ENCODE data around the gene KLF9.

KLF9 gene

DNA sequence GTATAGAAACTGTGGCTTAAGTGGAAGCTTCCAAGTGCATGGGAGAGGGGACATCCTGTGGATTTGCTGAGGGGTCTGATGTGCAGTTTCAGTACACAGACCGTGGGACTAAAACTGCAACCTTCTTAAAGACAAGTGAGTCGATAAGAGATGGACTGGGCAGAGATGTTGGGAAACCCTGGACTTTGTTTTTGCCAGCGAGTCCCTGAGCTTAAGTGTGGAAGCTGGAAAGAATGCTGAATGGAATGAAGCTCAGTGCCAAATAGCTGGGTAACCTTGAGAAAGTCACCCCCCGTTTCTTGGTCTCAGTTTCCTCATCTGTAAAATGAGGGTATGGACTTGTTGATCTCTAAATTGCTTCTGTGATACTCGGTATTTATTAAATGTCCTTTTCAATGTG lies 37.3 kb upstream of the KLF9 start:
- no peak for DNase-seq (ENCODE audit: low read depth)
- TF ChIP-seq, protein P1, sequence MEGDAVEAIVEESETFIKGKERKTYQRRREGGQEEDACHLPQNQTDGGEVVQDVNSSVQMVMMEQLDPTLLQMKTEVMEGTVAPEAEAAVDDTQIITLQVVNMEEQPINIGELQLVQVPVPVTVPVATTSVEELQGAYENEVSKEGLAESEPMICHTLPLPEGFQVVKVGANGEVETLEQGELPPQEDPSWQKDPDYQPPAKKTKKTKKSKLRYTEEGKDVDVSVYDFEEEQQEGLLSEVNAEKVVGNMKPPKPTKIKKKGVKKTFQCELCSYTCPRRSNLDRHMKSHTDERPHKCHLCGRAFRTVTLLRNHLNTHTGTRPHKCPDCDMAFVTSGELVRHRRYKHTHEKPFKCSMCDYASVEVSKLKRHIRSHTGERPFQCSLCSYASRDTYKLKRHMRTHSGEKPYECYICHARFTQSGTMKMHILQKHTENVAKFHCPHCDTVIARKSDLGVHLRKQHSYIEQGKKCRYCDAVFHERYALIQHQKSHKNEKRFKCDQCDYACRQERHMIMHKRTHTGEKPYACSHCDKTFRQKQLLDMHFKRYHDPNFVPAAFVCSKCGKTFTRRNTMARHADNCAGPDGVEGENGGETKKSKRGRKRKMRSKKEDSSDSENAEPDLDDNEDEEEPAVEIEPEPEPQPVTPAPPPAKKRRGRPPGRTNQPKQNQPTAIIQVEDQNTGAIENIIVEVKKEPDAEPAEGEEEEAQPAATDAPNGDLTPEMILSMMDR (IDR thresholded peaks at IDR 0.05; ENCODE audit: control insufficient read depth, extremely low read depth, insufficient read depth), result no peak
- no peak overlapping the region for H3K4me3 ChIP-seq (ENCODE audit: low read depth, low read length)

DNA sequence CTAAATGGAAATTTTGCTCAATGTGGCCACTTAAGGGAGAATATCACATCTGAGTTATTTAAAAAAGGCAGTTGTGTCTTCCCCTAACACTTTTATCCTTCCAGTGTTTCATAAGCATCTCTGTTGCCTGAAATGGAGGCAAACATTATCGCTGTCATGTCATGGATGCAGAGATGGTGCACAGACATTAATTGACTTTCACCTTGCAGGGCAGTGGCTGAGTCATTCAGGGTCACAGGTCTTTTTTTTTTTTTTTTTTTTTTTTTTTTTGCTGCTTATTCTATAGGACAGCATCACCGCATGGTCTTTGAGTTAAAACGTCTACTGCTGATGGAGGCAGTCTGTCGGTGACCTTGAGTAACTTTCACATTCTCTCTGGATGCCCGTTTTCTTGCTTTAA lies 36.3 kb upstream of the KLF9 start:
- TF ChIP-seq, protein P1 (IDR thresholded peaks at IDR 0.05; ENCODE audit: control insufficient read depth, extremely low read depth, insufficient read depth), result no peak

DNA sequence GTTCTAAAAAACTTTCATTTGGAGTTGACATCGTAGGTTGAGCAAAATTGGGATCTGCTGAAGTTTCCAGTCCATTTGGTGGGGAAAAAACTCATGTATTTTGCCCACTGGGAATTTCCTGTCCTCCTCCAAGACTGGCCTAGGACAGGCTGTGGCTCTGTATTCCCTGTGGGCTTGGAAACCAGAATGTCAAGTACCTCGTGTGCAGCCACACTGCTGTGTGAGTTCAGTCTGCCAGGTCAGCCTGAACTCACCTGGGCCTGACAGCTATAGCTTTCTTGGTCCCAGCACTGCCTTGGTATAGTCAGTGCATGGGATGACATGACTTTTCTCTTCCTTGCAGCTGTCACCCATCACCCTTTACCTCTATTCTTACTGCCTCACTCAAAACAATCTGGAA lies 35.0 kb upstream of the KLF9 start:
- H3K4me3 ChIP-seq (ENCODE audit: low read depth, low read length), result no peak overlapping the region
- TF ChIP-seq, protein P1 (IDR thresholded peaks at IDR 0.05; ENCODE audit: control insufficient read depth, extremely low read depth, insufficient read depth), result no peak
- no peak for DNase-seq (ENCODE audit: low read depth)

More for the DNA sequence above, 36.3 kb upstream of the KLF9 start:
- DNase-seq (ENCODE audit: low read depth), result no peak
- H3K4me3 ChIP-seq (ENCODE audit: low read depth, low read length), result no peak overlapping the region

DNA sequence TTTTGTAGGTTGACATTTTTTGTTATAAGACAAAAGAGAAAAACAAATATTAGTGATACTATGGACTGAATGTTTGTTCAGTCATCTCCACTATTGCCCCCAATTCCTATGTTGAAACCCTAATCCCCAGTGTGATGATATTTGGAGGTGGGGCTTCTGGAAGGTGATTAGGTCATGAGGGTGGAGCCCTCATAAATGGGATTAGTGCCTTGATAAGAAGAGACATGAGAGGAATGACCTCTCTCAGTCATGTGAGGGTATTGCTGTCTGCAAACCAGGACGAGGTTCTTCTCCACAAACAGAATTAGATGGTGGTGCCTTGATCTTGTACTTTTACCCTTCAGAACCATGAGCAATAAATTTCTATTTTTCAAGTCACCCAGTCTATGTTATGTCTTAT lies 34.5 kb upstream of the KLF9 start:
- no peak overlapping the region for H3K4me3 ChIP-seq (ENCODE audit: low read depth, low read length)
- DNase-seq (ENCODE audit: low read depth), result no peak
- TF ChIP-seq, protein P1 (IDR thresholded peaks at IDR 0.05; ENCODE audit: control insufficient read depth, extremely low read depth, insufficient read depth), result no peak

DNA sequence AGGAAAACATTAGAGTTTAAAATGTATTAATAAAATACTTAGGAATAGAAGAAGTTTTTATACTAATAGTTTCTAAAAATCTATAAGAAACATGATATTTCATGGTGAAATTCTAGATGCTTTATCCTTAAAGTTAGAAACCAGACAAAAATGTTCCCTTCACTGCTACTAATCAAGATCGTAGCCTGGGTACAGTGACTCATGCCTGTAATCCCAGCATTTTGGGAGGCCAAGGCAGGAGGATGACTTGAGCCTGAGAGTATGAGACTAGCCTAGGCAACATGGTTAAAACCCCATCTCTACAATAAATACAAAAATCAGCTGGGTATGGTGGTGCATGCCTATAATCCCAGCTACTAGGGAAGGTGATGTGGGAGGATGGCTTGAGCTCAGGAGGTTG lies 30.4 kb upstream of the KLF9 start:
- TF ChIP-seq, protein P1 (IDR thresholded peaks at IDR 0.05; ENCODE audit: control insufficient read depth, extremely low read depth, insufficient read depth), result no peak
- H3K4me3 ChIP-seq (ENCODE audit: low read depth, low read length), result no peak overlapping the region
- DNase-seq (ENCODE audit: low read depth), result no peak

DNA sequence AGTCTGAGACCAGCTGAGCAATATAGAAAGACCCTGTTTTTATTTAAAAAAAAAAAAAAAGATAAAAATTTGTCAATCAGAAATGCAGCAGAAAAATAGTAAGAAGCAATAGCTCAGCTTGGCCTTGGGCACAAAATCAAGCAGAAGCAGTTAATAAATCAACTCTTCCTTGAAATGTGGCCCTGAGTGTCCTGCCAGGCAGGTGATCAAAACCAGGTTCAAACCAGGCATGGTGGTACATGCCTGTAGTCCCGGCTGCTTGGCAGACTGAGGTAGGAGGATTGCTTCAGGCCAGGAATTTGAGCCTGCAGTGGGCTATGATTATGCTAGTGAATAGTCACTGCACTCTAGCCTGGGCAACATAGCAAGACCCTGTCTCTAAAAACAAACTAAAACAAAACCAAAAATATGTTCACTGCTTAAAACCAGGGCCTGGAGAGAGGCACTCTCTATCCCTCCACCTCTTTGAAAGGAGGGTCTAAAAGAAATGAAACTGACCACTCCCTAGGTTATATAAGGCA lies 27.9 kb upstream of the KLF9 start:
- H3K4me3 ChIP-seq (ENCODE audit: low read depth, low read length), result no peak overlapping the region
- no peak for DNase-seq (ENCODE audit: low read depth)
- TF ChIP-seq, protein P1 (IDR thresholded peaks at IDR 0.05; ENCODE audit: control insufficient read depth, extremely low read depth, insufficient read depth), result no peak

DNA sequence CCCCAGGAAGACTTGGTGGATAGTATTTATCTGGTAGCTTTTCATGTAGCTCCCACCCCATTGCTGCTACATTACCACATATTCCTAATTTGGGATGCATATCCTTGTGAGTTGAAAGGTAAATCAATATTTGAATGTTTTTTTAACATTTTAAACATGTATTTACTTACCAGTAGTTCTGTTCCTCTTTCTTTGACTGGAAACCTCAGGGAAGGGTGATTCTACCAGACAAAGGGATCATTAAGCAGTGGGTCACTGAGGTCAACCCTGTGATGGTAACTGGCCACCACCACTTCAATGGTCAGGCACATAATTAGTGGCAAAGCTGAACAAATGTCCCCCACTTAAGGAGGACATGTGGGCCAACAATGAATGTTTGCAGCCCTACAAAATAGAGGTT lies 27.2 kb upstream of the KLF9 start:
- no peak overlapping the region for H3K4me3 ChIP-seq (ENCODE audit: low read depth, low read length)
- TF ChIP-seq, protein P1 (IDR thresholded peaks at IDR 0.05; ENCODE audit: control insufficient read depth, extremely low read depth, insufficient read depth), result no peak
- DNase-seq (ENCODE audit: low read depth), result no peak
